Activated CD8-positive, alpha-beta memory T cell treated with anti-CD3 and anti-CD28 coated beads for 24 hours (primary cell): ENCODE data around the gene COMMD1.
"Not testable (repeated sequence)": the region's sequence is repeated elsewhere in the genome, so short reads cannot be mapped to it uniquely, and the experiment has no call there.

Source experiments
- DNase-seq: peaks from one replicate; pipeline ENCODE4 v3.0.0-alpha.2; 2020

COMMD1 gene

GRCh38 chr2:62089658-62090057, 184.2 kb downstream of the COMMD1 start:
- no peak for DNase-seq

GRCh38 chr2:62091471-62091870, 186.0 kb downstream of the COMMD1 start:
- DNase-seq, result no peak

- DNase-seq, result no peak
Observed at GRCh38 chr2:62099050-62099449, 193.6 kb downstream of the COMMD1 start.

- DNase-seq, result no peak
Observed at GRCh38 chr2:62099523-62100175, 194.2 kb downstream of the COMMD1 start.

GRCh38 chr2:62101886-62102285, 196.4 kb downstream of the COMMD1 start:
- no peak for DNase-seq

GRCh38 chr2:62102402-62102920, 197.0 kb downstream of the COMMD1 start:
- DNase-seq, result no peak

GRCh38 chr2:62109554-62109953, 204.1 kb downstream of the COMMD1 start:
- no peak for DNase-seq

GRCh38 chr2:62110415-62111025, 205.0 kb downstream of the COMMD1 start:
- no peak for DNase-seq

- no peak for DNase-seq
Observed at GRCh38 chr2:62112179-62112578, 206.7 kb downstream of the COMMD1 start.

- DNase-seq, result no peak
Observed at GRCh38 chr2:62114564-62114963, 209.1 kb downstream of the COMMD1 start.

- DNase-seq, result no peak
Observed at GRCh38 chr2:62116983-62117382, 211.5 kb downstream of the COMMD1 start.

- no peak for DNase-seq
Observed at GRCh38 chr2:62118160-62118559, 212.7 kb downstream of the COMMD1 start.

- DNase-seq, result no peak
Observed at GRCh38 chr2:62119311-62119974, 214.0 kb downstream of the COMMD1 start.

GRCh38 chr2:62126239-62126638, 220.8 kb downstream of the COMMD1 start:
- not testable (repeated sequence) for DNase-seq

GRCh38 chr2:62133320-62133823, 227.9 kb downstream of the COMMD1 start:
- no peak for DNase-seq

GRCh38 chr2:62136956-62137830, 231.7 kb downstream of the COMMD1 start:
- no peak for DNase-seq

- no peak for DNase-seq
Observed at GRCh38 chr2:62140426-62141141, 235.1 kb downstream of the COMMD1 start.

- DNase-seq, result no peak
Observed at GRCh38 chr2:62141142-62141740, 235.8 kb downstream of the COMMD1 start.

- no peak for DNase-seq
Observed at GRCh38 chr2:62142054-62142453, 236.6 kb downstream of the COMMD1 start.

GRCh38 chr2:62143696-62144095, 238.2 kb downstream of the COMMD1 start:
- DNase-seq, result no peak

- no peak for DNase-seq
Observed at GRCh38 chr2:62144689-62145477, 239.4 kb downstream of the COMMD1 start.
